Ascending aorta (tissue), 2 donors: ENCODE data around the gene TIRAP. TPM values are rescaled to one million over a fixed set of nuclear protein-coding genes. Genes with fewer than 3 reads are reported as not detected.
A peak's percentile ranks its signal among the peaks of the same experiment; 100 is the strongest.
"Not testable (repeated sequence)": the region's sequence is repeated elsewhere in the genome, so short reads cannot be mapped to it uniquely, and the experiment has no call there.

ENCODE experiments used
- DNase-seq, 2 donors: peaks; one replicate each; pipeline ENCODE4 v3.0.0-alpha.2; 2019; ENCODE audit warnings: low spot score in 2 of 2
- H3K27ac ChIP-seq, 2 donors: fragments of 200-600 bp; sonication (generic); one replicate each; pipeline ENCODE4 v1.5.1; 2016 to 2017; ENCODE audit warnings: mild to moderate bottlenecking in 1 of 2
- H3K27me3 ChIP-seq: fragments of 200-600 bp; sonication (generic); one replicate; pipeline ENCODE4 v1.5.1; 2017
- H3K36me3 ChIP-seq, 2 donors: fragments of 200-600 bp; sonication (generic); one replicate each; pipeline ENCODE4 v1.5.1; 2016
- H3K4me1 ChIP-seq, 2 donors: fragments of 200-600 bp; sonication (generic); one replicate each; pipeline ENCODE4 v1.5.1; 2016 to 2017; ENCODE audit warnings: mild to moderate bottlenecking in 1 of 2
- H3K4me3 ChIP-seq, 2 donors: fragments of 200-600 bp; sonication (generic); one replicate each; pipeline ENCODE4 v1.5.1; 2016 to 2017; ENCODE audit warnings: mild to moderate bottlenecking in 1 of 2
- H3K9me3 ChIP-seq, 2 donors: fragments of 200-600 bp; sonication (generic); one replicate each; pipeline ENCODE4 v1.5.1; 2016
- CTCF ChIP-seq, 3 experiments: fragments of 200-600 bp in 2 of 3; fragments of 450-650 bp in 1 of 3; sonication (generic) in 2 of 3; IDR thresholded peaks; one replicate each; pipeline ENCODE4 v1.5.1; 2016 to 2019; ENCODE audit warnings: antibody characterized with exemption in 3 of 3, mild to moderate bottlenecking in 1 of 3, moderate library complexity in 1 of 3
- intact Hi-C: fragments of 100-400 bp; cut with DNase I; formaldehyde crosslinking; loops from one replicate; pipeline ENCODE4 v1.15.1; 2023
- total RNA-seq: library from RNA; depleted of rRNA; stranded (reverse); fragments of >200 nt; gene quantifications from one replicate; pipeline ENCODE4 v1.1.0, GENCODE V29; 2016

The TIRAP gene
- total RNA-seq, 1 donor from 2014 or later: 8.7 TPM

- peak within 1 kb of the TSS; percentile 80 to 94 for H3K27ac ChIP-seq
- intact Hi-C loops: loop anchor here (1.0 to 2.0 kb wide), 3 partner anchors 21 to 111 kb away; partner anchors contain the start of genes SRPRA and TIRAP
- no peaks in the 10 kb centered on the region for H3K9me3 ChIP-seq
- H3K36me3 ChIP-seq: peaks cover 4 to 17% of the 10 kb centered on the region in 2 donors
- no peaks in the 10 kb centered on the region for H3K27me3 ChIP-seq
- peak within 1 kb of the TSS; percentile 56 to 74 for H3K4me3 ChIP-seq
- H3K4me1 ChIP-seq: peaks cover 0 to 6% of the 10 kb centered on the region in 2 donors
- DNase-seq: peak; percentile 54 to 94
- TF ChIP-seq CTCF (IDR thresholded peaks at IDR 0.05): no peak
Measured at GRCh38 chr11:126303623-126304456, 20.9 kb downstream of the TIRAP start, which contains the start of gene DCPS. TSS of gene DCPS (plus strand) at chr11:126304060. CDS start at chr11:126304081, 21 bp downstream.

- Histone ChIP-seq H3K4me1 (peaks cover 0 to 6% of the 10 kb centered on the region in 2 donors), H3K27ac (peak overlapping the region; percentile 80 to 94), H3K36me3 (peaks cover 3 to 11% of the 10 kb centered on the region in 2 donors), H3K27me3 (no peaks in the 10 kb centered on the region), H3K4me3 (peak overlapping the region; percentile 56 to 74), H3K9me3 (no peaks in the 10 kb centered on the region)
- TF ChIP-seq CTCF (IDR thresholded peaks at IDR 0.05): no peak
- DNase-seq: no peak
- intact Hi-C loops: loop anchor here (1.0 to 2.0 kb wide), 3 partner anchors 21 to 110 kb away; partner anchors contain the start of genes SRPRA and TIRAP
Measured at GRCh38 chr11:126304457-126305075, 21.7 kb downstream of the TIRAP start.

GRCh38 chr11:126305699-126306098, 22.8 kb downstream of the TIRAP start:
- peaks cover under 1 to 9% of the 10 kb centered on the region in 2 donors for H3K36me3 ChIP-seq
- no peak for DNase-seq
- H3K27me3 ChIP-seq: no peaks in the 10 kb centered on the region
- H3K4me3 ChIP-seq: no peak overlapping the region
- TF ChIP-seq CTCF (IDR thresholded peaks at IDR 0.05): no peak
- H3K4me1 ChIP-seq: peaks cover 0 to 6% of the 10 kb centered on the region in 2 donors
- no peak overlapping the region for H3K27ac ChIP-seq
- no peaks in the 10 kb centered on the region for H3K9me3 ChIP-seq
- intact Hi-C loops: loop anchor here (2.0 kb wide), 1 partner anchor 109 kb away; no protein-coding TSS in a partner anchor

- Histone ChIP-seq H3K9me3 (no peaks in the 10 kb centered on the region), H3K27me3 (no peaks in the 10 kb centered on the region), H3K4me1 (peaks cover 0 to 6% of the 10 kb centered on the region in 2 donors), H3K4me3 (no peak overlapping the region), H3K36me3 (peaks cover 3 to 4% of the 10 kb centered on the region in 2 donors), H3K27ac (no peak overlapping the region)
- intact Hi-C loops: no loop called here
- peak in 2 of 3 experiments; percentile 15 to 25 for TF ChIP-seq CTCF (IDR thresholded peaks at IDR 0.05)
- no peak for DNase-seq
Measured at GRCh38 chr11:126307706-126308105, 24.8 kb downstream of the TIRAP start.

GRCh38 chr11:126308271-126308671, 25.4 kb downstream of the TIRAP start:
- DNase-seq: no peak
- peaks cover 0 to 6% of the 10 kb centered on the region in 2 donors for H3K4me1 ChIP-seq
- H3K27ac ChIP-seq: no peak overlapping the region
- TF ChIP-seq CTCF (IDR thresholded peaks at IDR 0.05): no peak
- H3K9me3 ChIP-seq: no peaks in the 10 kb centered on the region
- H3K36me3 ChIP-seq: peaks cover 3 to 4% of the 10 kb centered on the region in 2 donors
- intact Hi-C loops: no loop called here
- H3K27me3 ChIP-seq: no peaks in the 10 kb centered on the region
- H3K4me3 ChIP-seq: no peak overlapping the region

GRCh38 chr11:126308771-126309170, 25.9 kb downstream of the TIRAP start:
- DNase-seq, intact Hi-C loops, H3K4me1 ChIP-seq, H3K27ac ChIP-seq, H3K36me3 ChIP-seq, H3K9me3 ChIP-seq, H3K4me3 ChIP-seq, H3K27me3 ChIP-seq: not testable (repeated sequence)
